ENCODE measurements around the gene TRIO. TPM values are rescaled to one million over a fixed set of nuclear protein-coding genes. Genes with fewer than 3 reads are reported as not detected.
A peak's percentile ranks its signal among the peaks of the same experiment; 100 is the strongest.

TRIO gene
- total RNA-seq, 1 experiment from 2014 or later = 88.8 TPM

DNA sequence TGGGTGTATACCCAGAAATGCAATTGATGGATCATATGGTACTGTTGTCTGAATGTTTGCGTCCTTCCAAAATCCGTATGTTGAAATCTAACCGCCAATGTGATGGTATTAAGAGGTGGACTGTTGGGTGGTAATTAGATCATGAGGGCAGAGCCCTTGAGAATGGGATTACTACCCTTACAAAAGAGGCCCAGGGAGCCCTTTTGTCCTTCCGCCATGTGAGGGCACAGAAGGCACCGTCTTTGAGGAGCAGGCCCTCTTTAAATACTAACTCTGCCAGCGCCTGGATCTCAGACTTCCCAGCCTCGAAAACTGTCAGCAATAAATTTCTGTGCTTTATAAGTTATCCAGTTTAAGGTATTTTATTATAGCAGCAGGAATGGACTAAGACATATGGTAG, 282.4 kb downstream of the TRIO start:
- Mint-ChIP-seq H3K27me3 (ENCODE audit: low read depth) (no peaks in the 10 kb centered on the region), H3K27ac (no peak overlapping the region), H3K36me3 (peaks cover 18% of the 10 kb centered on the region), H3K4me3 (no peak overlapping the region), H3K9me3 (no peaks in the 10 kb centered on the region), H3K4me1 (peaks cover 27% of the 10 kb centered on the region)
- DNase-seq (ENCODE audit: low spot score) (no peak), ATAC-seq (no peak)
- TF ChIP-seq ZNF317 (CRISPR knock-in tag; IDR thresholded peaks at IDR 0.05; ENCODE audit: borderline replicate concordance, low read depth) (no peak), MXD4 (CRISPR knock-in tag; IDR thresholded peaks at IDR 0.05; ENCODE audit: borderline replicate concordance) (no peak), NR1H2 (CRISPR knock-in tag; IDR thresholded peaks at IDR 0.05) (no peak), IRF2 (CRISPR knock-in tag; IDR thresholded peaks at IDR 0.05; ENCODE audit: borderline replicate concordance, low read depth) (no peak), SP1 (CRISPR knock-in tag; conservative IDR thresholded peaks at IDR 0.05) (no peak), MYBL2 (CRISPR knock-in tag; IDR thresholded peaks at IDR 0.05) (no peak), RELA (CRISPR knock-in tag; IDR thresholded peaks at IDR 0.05; ENCODE audit: borderline replicate concordance) (no peak)
- TF ChIP-seq, protein P1, sequence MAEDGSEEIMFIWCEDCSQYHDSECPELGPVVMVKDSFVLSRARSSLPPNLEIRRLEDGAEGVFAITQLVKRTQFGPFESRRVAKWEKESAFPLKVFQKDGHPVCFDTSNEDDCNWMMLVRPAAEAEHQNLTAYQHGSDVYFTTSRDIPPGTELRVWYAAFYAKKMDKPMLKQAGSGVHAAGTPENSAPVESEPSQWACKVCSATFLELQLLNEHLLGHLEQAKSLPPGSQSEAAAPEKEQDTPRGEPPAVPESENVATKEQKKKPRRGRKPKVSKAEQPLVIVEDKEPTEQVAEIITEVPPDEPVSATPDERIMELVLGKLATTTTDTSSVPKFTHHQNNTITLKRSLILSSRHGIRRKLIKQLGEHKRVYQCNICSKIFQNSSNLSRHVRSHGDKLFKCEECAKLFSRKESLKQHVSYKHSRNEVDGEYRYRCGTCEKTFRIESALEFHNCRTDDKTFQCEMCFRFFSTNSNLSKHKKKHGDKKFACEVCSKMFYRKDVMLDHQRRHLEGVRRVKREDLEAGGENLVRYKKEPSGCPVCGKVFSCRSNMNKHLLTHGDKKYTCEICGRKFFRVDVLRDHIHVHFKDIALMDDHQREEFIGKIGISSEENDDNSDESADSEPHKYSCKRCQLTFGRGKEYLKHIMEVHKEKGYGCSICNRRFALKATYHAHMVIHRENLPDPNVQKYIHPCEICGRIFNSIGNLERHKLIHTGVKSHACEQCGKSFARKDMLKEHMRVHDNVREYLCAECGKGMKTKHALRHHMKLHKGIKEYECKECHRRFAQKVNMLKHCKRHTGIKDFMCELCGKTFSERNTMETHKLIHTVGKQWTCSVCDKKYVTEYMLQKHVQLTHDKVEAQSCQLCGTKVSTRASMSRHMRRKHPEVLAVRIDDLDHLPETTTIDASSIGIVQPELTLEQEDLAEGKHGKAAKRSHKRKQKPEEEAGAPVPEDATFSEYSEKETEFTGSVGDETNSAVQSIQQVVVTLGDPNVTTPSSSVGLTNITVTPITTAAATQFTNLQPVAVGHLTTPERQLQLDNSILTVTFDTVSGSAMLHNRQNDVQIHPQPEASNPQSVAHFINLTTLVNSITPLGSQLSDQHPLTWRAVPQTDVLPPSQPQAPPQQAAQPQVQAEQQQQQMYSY (CRISPR knock-in tag; IDR thresholded peaks at IDR 0.05) = no peak
- TF ChIP-seq, protein P2, sequence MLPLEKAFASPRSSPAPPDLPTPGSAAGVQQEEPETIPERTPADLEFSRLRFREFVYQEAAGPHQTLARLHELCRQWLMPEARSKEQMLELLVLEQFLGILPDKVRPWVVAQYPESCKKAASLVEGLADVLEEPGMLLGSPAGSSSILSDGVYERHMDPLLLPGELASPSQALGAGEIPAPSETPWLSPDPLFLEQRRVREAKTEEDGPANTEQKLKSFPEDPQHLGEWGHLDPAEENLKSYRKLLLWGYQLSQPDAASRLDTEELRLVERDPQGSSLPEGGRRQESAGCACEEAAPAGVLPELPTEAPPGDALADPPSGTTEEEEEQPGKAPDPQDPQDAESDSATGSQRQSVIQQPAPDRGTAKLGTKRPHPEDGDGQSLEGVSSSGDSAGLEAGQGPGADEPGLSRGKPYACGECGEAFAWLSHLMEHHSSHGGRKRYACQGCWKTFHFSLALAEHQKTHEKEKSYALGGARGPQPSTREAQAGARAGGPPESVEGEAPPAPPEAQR (CRISPR knock-in tag; IDR thresholded peaks at IDR 0.05) = no peak
- TF ChIP-seq, protein P3, sequence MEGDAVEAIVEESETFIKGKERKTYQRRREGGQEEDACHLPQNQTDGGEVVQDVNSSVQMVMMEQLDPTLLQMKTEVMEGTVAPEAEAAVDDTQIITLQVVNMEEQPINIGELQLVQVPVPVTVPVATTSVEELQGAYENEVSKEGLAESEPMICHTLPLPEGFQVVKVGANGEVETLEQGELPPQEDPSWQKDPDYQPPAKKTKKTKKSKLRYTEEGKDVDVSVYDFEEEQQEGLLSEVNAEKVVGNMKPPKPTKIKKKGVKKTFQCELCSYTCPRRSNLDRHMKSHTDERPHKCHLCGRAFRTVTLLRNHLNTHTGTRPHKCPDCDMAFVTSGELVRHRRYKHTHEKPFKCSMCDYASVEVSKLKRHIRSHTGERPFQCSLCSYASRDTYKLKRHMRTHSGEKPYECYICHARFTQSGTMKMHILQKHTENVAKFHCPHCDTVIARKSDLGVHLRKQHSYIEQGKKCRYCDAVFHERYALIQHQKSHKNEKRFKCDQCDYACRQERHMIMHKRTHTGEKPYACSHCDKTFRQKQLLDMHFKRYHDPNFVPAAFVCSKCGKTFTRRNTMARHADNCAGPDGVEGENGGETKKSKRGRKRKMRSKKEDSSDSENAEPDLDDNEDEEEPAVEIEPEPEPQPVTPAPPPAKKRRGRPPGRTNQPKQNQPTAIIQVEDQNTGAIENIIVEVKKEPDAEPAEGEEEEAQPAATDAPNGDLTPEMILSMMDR (IDR thresholded peaks at IDR 0.05) = no peak
- TF ChIP-seq, protein P4, sequence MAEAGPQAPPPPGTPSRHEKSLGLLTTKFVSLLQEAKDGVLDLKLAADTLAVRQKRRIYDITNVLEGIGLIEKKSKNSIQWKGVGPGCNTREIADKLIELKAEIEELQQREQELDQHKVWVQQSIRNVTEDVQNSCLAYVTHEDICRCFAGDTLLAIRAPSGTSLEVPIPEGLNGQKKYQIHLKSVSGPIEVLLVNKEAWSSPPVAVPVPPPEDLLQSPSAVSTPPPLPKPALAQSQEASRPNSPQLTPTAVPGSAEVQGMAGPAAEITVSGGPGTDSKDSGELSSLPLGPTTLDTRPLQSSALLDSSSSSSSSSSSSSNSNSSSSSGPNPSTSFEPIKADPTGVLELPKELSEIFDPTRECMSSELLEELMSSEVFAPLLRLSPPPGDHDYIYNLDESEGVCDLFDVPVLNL (CRISPR knock-in tag; IDR thresholded peaks at IDR 0.05; ENCODE audit: borderline replicate concordance, low read depth) = no peak
- TF ChIP-seq, protein P5, sequence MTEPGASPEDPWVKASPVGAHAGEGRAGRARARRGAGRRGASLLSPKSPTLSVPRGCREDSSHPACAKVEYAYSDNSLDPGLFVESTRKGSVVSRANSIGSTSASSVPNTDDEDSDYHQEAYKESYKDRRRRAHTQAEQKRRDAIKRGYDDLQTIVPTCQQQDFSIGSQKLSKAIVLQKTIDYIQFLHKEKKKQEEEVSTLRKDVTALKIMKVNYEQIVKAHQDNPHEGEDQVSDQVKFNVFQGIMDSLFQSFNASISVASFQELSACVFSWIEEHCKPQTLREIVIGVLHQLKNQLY (CRISPR knock-in tag; IDR thresholded peaks at IDR 0.05) = no peak
- TF ChIP-seq, protein P6, sequence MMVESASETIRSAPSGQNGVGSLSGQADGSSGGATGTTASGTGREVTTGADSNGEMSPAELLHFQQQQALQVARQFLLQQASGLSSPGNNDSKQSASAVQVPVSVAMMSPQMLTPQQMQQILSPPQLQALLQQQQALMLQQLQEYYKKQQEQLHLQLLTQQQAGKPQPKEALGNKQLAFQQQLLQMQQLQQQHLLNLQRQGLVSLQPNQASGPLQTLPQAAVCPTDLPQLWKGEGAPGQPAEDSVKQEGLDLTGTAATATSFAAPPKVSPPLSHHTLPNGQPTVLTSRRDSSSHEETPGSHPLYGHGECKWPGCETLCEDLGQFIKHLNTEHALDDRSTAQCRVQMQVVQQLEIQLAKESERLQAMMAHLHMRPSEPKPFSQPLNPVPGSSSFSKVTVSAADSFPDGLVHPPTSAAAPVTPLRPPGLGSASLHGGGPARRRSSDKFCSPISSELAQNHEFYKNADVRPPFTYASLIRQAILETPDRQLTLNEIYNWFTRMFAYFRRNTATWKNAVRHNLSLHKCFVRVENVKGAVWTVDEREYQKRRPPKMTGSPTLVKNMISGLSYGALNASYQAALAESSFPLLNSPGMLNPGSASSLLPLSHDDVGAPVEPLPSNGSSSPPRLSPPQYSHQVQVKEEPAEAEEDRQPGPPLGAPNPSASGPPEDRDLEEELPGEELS (CRISPR knock-in tag; IDR thresholded peaks at IDR 0.05) = no peak
- ChIA-PET POLR2A (no interaction called here), CTCF (no interaction called here)

DNA sequence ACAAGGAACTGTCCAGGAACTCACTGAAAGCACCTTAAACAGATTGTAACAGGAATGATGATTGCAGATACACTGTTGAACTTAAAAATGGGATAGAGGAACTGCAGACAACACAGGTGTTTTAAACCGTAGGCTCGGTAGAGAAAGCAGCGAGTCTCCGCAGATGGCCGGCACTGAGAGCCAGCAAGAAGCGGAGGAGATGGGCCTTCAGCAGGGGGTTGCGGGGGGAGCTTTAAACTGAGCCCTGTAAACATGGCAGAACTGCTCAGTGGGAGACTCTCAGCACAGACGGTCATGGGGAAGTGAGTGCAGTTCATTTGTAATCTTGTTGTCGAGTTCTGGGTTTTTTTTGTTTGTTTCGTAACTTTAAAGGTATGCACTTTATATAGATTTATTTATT, 283.4 kb downstream of the TRIO start:
- DNase-seq (ENCODE audit: low spot score) = no peak
- ChIA-PET CTCF (no interaction called here), POLR2A (no interaction called here)
- Mint-ChIP-seq H3K4me3 (no peak overlapping the region), H3K27ac (peak overlapping the region; percentile 57), H3K4me1 (peaks cover 28% of the 10 kb centered on the region), H3K36me3 (peaks cover 13% of the 10 kb centered on the region), H3K27me3 (ENCODE audit: low read depth) (no peaks in the 10 kb centered on the region), H3K9me3 (no peaks in the 10 kb centered on the region)
- no peak for ATAC-seq
- TF ChIP-seq SOX15 (CRISPR knock-in tag; IDR thresholded peaks at IDR 0.05) (no peak), NFYB (CRISPR knock-in tag; conservative IDR thresholded peaks at IDR 0.05; ENCODE audit: low read depth) (no peak), ZNF138 (CRISPR knock-in tag; conservative IDR thresholded peaks at IDR 0.05) (no peak)
- TF ChIP-seq, protein P7, sequence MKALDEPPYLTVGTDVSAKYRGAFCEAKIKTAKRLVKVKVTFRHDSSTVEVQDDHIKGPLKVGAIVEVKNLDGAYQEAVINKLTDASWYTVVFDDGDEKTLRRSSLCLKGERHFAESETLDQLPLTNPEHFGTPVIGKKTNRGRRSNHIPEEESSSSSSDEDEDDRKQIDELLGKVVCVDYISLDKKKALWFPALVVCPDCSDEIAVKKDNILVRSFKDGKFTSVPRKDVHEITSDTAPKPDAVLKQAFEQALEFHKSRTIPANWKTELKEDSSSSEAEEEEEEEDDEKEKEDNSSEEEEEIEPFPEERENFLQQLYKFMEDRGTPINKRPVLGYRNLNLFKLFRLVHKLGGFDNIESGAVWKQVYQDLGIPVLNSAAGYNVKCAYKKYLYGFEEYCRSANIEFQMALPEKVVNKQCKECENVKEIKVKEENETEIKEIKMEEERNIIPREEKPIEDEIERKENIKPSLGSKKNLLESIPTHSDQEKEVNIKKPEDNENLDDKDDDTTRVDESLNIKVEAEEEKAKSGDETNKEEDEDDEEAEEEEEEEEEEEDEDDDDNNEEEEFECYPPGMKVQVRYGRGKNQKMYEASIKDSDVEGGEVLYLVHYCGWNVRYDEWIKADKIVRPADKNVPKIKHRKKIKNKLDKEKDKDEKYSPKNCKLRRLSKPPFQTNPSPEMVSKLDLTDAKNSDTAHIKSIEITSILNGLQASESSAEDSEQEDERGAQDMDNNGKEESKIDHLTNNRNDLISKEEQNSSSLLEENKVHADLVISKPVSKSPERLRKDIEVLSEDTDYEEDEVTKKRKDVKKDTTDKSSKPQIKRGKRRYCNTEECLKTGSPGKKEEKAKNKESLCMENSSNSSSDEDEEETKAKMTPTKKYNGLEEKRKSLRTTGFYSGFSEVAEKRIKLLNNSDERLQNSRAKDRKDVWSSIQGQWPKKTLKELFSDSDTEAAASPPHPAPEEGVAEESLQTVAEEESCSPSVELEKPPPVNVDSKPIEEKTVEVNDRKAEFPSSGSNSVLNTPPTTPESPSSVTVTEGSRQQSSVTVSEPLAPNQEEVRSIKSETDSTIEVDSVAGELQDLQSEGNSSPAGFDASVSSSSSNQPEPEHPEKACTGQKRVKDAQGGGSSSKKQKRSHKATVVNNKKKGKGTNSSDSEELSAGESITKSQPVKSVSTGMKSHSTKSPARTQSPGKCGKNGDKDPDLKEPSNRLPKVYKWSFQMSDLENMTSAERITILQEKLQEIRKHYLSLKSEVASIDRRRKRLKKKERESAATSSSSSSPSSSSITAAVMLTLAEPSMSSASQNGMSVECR (CRISPR knock-in tag; IDR thresholded peaks at IDR 0.05; ENCODE audit: borderline replicate concordance) = no peak
